GM23338 (cell line): ENCODE measurements around the gene CTNNA2. TPM values are rescaled to one million over a fixed set of nuclear protein-coding genes. Genes with fewer than 3 reads are reported as not detected.

Experiments
- ATAC-seq: fragments of 200-7000 bp; cut with Tn5 transposase; 3 replicates; pipeline ENCODE4 v1.9.1; 2020
- DNase-seq: peaks from one replicate; pipeline ENCODE4 v3.0.0-alpha.2; 2015; ENCODE audit warnings: low spot score
- H2AFZ ChIP-seq: fragments of 200-600 bp; sonication (generic); 2 replicates; pipeline ENCODE4 v1.8.0; 2016; ENCODE audit warnings: antibody characterized with exemption, mild to moderate bottlenecking, moderate library complexity
- H3F3A ChIP-seq: fragments of 200-600 bp; sonication (generic); replicated peaks from 2 replicates; pipeline ENCODE4 v1.8.0; 2017; ENCODE audit warnings: antibody characterized with exemption, mixed run types, low read depth
- H3K27ac ChIP-seq: fragments of 200-600 bp; sonication (generic); 2 replicates; pipeline ENCODE4 v1.6.1; 2016; ENCODE audit warnings: low read depth
- H3K27me3 ChIP-seq: fragments of 200-600 bp; sonication (generic); 2 replicates; pipeline ENCODE4 v1.8.0; 2016; ENCODE audit warnings: mild to moderate bottlenecking, mixed run types, moderate library complexity; ENCODE audit not compliant: insufficient read depth
- H3K36me3 ChIP-seq: fragments of 200-600 bp; sonication (generic); 2 replicates; pipeline ENCODE4 v1.8.0; 2016; ENCODE audit warnings: mild to moderate bottlenecking; ENCODE audit not compliant: insufficient read depth
- H3K4me1 ChIP-seq: fragments of 200-600 bp; sonication (generic); 2 replicates; pipeline ENCODE4 v1.8.0; 2016; ENCODE audit warnings: mild to moderate bottlenecking, moderate library complexity; ENCODE audit not compliant: insufficient read depth
- H3K4me2 ChIP-seq: fragments of 200-600 bp; sonication (generic); 2 replicates; pipeline ENCODE4 v1.7.1; 2017; ENCODE audit warnings: mixed run types
- H3K4me3 ChIP-seq: fragments of 200-600 bp; sonication (generic); 2 replicates; pipeline ENCODE4 v1.6.1; 2016; ENCODE audit warnings: mixed run types
- H3K79me2 ChIP-seq: fragments of 200-600 bp; sonication (generic); replicated peaks from 2 replicates; pipeline ENCODE4 v1.8.0; 2017; ENCODE audit warnings: mild to moderate bottlenecking; ENCODE audit not compliant: insufficient read depth
- H3K9me2 ChIP-seq: fragments of 200-600 bp; sonication (generic); 2 replicates; pipeline ENCODE4 v1.8.0; 2017; ENCODE audit not compliant: insufficient read depth
- H4K20me1 ChIP-seq: fragments of 200-600 bp; sonication (generic); replicated peaks from 2 replicates; pipeline ENCODE4 v1.8.0; 2017; ENCODE audit warnings: mild to moderate bottlenecking; ENCODE audit not compliant: insufficient read depth
- H3K27ac Mint-ChIP-seq: 2 replicates; pipeline ENCODE4 v1.8.0; 2020; ENCODE audit warnings: inconsistent platforms, mild to moderate bottlenecking, moderate library complexity, mixed read lengths
- H3K27me3 Mint-ChIP-seq: 3 replicates; pipeline ENCODE4 v1.8.0; 2022; ENCODE audit warnings: low read depth, mild to moderate bottlenecking, moderate library complexity, mixed read lengths, inconsistent platforms; ENCODE audit not compliant: insufficient read depth, poor library complexity
- H3K36me3 Mint-ChIP-seq: 3 replicates; pipeline ENCODE4 v1.8.0; 2021; ENCODE audit warnings: low read depth, mild to moderate bottlenecking, inconsistent platforms, moderate library complexity, mixed read lengths
- H3K4me1 Mint-ChIP-seq: 3 replicates; pipeline ENCODE4 v1.8.0; 2020; ENCODE audit warnings: mild to moderate bottlenecking, inconsistent platforms, mixed read lengths
- H3K4me3 Mint-ChIP-seq: 3 replicates; pipeline ENCODE4 v1.8.0; 2021; ENCODE audit warnings: moderate library complexity, mild to moderate bottlenecking, inconsistent platforms, mixed read lengths
- H3K9me3 Mint-ChIP-seq: 3 replicates; pipeline ENCODE4 v1.8.0; 2020; ENCODE audit warnings: moderate library complexity, mild to moderate bottlenecking, inconsistent platforms, mixed read lengths
- CREB1 ChIP-seq: fragments of 250-450 bp; sonication (Bioruptor Pico); IDR thresholded peaks from 2 replicates; pipeline ENCODE4 v1.5.0; 2020; ENCODE audit warnings: low read depth, mild to moderate bottlenecking, moderate library complexity
- EZH2 ChIP-seq: fragments of 200-600 bp; sonication (generic); IDR thresholded peaks from one replicate; pipeline ENCODE4 v1.8.0; 2017; ENCODE audit warnings: antibody characterized with exemption, mild to moderate bottlenecking, low read depth; ENCODE audit not compliant: unreplicated experiment
- EZH2phosphoT487 ChIP-seq: fragments of 200-600 bp; sonication (generic); IDR thresholded peaks from one replicate; pipeline ENCODE4 v1.8.1; 2018; ENCODE audit warnings: antibody characterized with exemption; ENCODE audit not compliant: unreplicated experiment
- JUNB ChIP-seq: IDR thresholded peaks from one replicate; pipeline ENCODE4 v1.6.1; 2016; ENCODE audit warnings: antibody characterized with exemption; ENCODE audit not compliant: unreplicated experiment
- NANOG ChIP-seq: IDR thresholded peaks from 2 replicates; pipeline ENCODE4 v1.6.1; 2016; ENCODE audit warnings: antibody characterized with exemption, borderline replicate concordance
- POLR2AphosphoS5 ChIP-seq: IDR thresholded peaks from 2 replicates; pipeline ENCODE4 v1.6.1; 2016; ENCODE audit warnings: antibody characterized with exemption, low read depth
- STAT1 ChIP-seq: IDR thresholded peaks from one replicate; pipeline ENCODE4 v1.6.1; 2016; ENCODE audit warnings: antibody characterized with exemption; ENCODE audit not compliant: unreplicated experiment
- ZNF331 ChIP-seq: fragments of 250-450 bp; sonication (Bioruptor Pico); IDR thresholded peaks from 2 replicates; pipeline ENCODE4 v1.5.0; 2020; ENCODE audit warnings: low read depth, mild to moderate bottlenecking, moderate library complexity
- polyA plus RNA-seq: library from polyadenylated mRNA; unstranded; fragments of >200 nt; fragmentation: Nextera tagmentation; extraction: Ambion mirVana; gene quantifications from 2 replicates; pipeline ENCODE4 v1.2.1, GENCODE V29; 2016
- total RNA-seq: library from RNA; depleted of rRNA; stranded (reverse); fragments of >200 nt; shearing (Covaris generic); gene quantifications from 2 replicates; pipeline ENCODE4 v1.2.3, GENCODE V29; 2014
- TF ChIP-seq, protein P1 (sequence below), 2 experiments: fragments of 200-600 bp in 1 of 2; sonication (generic) in 1 of 2; conservative IDR thresholded peaks; 2 replicates each; pipeline versions ENCODE4 v1.5.1 to v1.6.1; 2016 to 2017; ENCODE audit warnings: antibody characterized with exemption in 2 of 2, low read depth in 2 of 2, mild to moderate bottlenecking in 2 of 2, moderate library complexity in 1 of 2
- TF ChIP-seq, protein P2 (sequence below): IDR thresholded peaks from 2 replicates; pipeline ENCODE4 v1.6.1; 2016; ENCODE audit warnings: antibody characterized with exemption
- TF ChIP-seq, protein P3 (sequence below): IDR thresholded peaks from one replicate; pipeline ENCODE4 v1.6.1; 2018; ENCODE audit warnings: antibody characterized with exemption; ENCODE audit not compliant: unreplicated experiment

CTNNA2 gene
- total and polyA plus RNA-seq, 2 experiments from 2014 or later, result 6.4 to 15.6 TPM

GRCh38 chr2:80012061-80012460 is 499.2 kb downstream of the CTNNA2 start (continued):
- TF ChIP-seq, protein P1, sequence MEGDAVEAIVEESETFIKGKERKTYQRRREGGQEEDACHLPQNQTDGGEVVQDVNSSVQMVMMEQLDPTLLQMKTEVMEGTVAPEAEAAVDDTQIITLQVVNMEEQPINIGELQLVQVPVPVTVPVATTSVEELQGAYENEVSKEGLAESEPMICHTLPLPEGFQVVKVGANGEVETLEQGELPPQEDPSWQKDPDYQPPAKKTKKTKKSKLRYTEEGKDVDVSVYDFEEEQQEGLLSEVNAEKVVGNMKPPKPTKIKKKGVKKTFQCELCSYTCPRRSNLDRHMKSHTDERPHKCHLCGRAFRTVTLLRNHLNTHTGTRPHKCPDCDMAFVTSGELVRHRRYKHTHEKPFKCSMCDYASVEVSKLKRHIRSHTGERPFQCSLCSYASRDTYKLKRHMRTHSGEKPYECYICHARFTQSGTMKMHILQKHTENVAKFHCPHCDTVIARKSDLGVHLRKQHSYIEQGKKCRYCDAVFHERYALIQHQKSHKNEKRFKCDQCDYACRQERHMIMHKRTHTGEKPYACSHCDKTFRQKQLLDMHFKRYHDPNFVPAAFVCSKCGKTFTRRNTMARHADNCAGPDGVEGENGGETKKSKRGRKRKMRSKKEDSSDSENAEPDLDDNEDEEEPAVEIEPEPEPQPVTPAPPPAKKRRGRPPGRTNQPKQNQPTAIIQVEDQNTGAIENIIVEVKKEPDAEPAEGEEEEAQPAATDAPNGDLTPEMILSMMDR (conservative IDR thresholded peaks at IDR 0.05; ENCODE audit: low read depth in 2 of 2), result no peak
- TF ChIP-seq NANOG, result no peak

GRCh38 chr2:80014637-80015036 is 501.8 kb downstream of the CTNNA2 start:
- H3K36me3 Mint-ChIP-seq, result no peaks in the 10 kb centered on the region
- Histone ChIP-seq H3K4me3 (no peak overlapping the region), H3F3A (no peaks in the 10 kb centered on the region), H3K27me3 (no peaks in the 10 kb centered on the region), H3K4me2 (no peak overlapping the region), H3K79me2 (no peaks in the 10 kb centered on the region), H2AFZ (no peak overlapping the region), H4K20me1 (no peaks in the 10 kb centered on the region), H3K4me1 (peaks cover 1% of the 10 kb centered on the region; the same call in 1 of the 2 replicates), H3K36me3 (no peaks in the 10 kb centered on the region), H3K27ac (no peak overlapping the region), H3K9me2 (peaks cover 4% of the 10 kb centered on the region; the same call in 1 of the 2 replicates)
- DNase-seq, result no peak
- no peak overlapping the region for H3K27ac Mint-ChIP-seq
- no peak for TF ChIP-seq STAT1
- no peak for TF ChIP-seq NANOG
- TF ChIP-seq, protein P2, sequence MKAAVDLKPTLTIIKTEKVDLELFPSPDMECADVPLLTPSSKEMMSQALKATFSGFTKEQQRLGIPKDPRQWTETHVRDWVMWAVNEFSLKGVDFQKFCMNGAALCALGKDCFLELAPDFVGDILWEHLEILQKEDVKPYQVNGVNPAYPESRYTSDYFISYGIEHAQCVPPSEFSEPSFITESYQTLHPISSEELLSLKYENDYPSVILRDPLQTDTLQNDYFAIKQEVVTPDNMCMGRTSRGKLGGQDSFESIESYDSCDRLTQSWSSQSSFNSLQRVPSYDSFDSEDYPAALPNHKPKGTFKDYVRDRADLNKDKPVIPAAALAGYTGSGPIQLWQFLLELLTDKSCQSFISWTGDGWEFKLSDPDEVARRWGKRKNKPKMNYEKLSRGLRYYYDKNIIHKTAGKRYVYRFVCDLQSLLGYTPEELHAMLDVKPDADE, result no peak
- TF ChIP-seq EZH2phosphoT487, result no peak
- TF ChIP-seq POLR2AphosphoS5, result no peak
- TF ChIP-seq JUNB, result no peak
- TF ChIP-seq CREB1 (CRISPR knock-in tag), result no peak
- no peak for TF ChIP-seq ZNF331 (CRISPR knock-in tag)
- TF ChIP-seq EZH2, result no peak
- peaks cover 4% of the 10 kb centered on the region for H3K4me1 Mint-ChIP-seq
- H3K4me3 Mint-ChIP-seq, result no peak overlapping the region
- H3K27me3 Mint-ChIP-seq, result peaks cover 1% of the 10 kb centered on the region
- no peak for ATAC-seq
- H3K9me3 Mint-ChIP-seq, result no peaks in the 10 kb centered on the region

GRCh38 chr2:80016171-80016570 is 503.3 kb downstream of the CTNNA2 start:
- no peaks in the 10 kb centered on the region for H3K27me3 Mint-ChIP-seq
- no peaks in the 10 kb centered on the region for H3K9me3 Mint-ChIP-seq
- no peak overlapping the region for H2AFZ ChIP-seq
- peaks cover 4% of the 10 kb centered on the region; the same call in 1 of the 2 replicates for H3K9me2 ChIP-seq
- H3K4me3 Mint-ChIP-seq, result no peak overlapping the region
- no peaks in the 10 kb centered on the region for H4K20me1 ChIP-seq
- peaks cover 7% of the 10 kb centered on the region; the same call in 1 of the 2 replicates for H3K4me1 ChIP-seq
- H3F3A ChIP-seq, result no peaks in the 10 kb centered on the region
- no peak overlapping the region for H3K27ac ChIP-seq
- no peaks in the 10 kb centered on the region for H3K36me3 ChIP-seq
- no peaks in the 10 kb centered on the region for H3K27me3 ChIP-seq
- no peak overlapping the region for H3K4me3 ChIP-seq
- H3K4me1 Mint-ChIP-seq, result peaks cover 11% of the 10 kb centered on the region
- H3K79me2 ChIP-seq, result no peaks in the 10 kb centered on the region
- ATAC-seq (no peak), DNase-seq (no peak)
- no peak overlapping the region for H3K4me2 ChIP-seq
- no peaks in the 10 kb centered on the region for H3K36me3 Mint-ChIP-seq
- peak overlapping the region; percentile 77; the same call in 1 of the 2 replicates for H3K27ac Mint-ChIP-seq
- TF ChIP-seq, protein P3, sequence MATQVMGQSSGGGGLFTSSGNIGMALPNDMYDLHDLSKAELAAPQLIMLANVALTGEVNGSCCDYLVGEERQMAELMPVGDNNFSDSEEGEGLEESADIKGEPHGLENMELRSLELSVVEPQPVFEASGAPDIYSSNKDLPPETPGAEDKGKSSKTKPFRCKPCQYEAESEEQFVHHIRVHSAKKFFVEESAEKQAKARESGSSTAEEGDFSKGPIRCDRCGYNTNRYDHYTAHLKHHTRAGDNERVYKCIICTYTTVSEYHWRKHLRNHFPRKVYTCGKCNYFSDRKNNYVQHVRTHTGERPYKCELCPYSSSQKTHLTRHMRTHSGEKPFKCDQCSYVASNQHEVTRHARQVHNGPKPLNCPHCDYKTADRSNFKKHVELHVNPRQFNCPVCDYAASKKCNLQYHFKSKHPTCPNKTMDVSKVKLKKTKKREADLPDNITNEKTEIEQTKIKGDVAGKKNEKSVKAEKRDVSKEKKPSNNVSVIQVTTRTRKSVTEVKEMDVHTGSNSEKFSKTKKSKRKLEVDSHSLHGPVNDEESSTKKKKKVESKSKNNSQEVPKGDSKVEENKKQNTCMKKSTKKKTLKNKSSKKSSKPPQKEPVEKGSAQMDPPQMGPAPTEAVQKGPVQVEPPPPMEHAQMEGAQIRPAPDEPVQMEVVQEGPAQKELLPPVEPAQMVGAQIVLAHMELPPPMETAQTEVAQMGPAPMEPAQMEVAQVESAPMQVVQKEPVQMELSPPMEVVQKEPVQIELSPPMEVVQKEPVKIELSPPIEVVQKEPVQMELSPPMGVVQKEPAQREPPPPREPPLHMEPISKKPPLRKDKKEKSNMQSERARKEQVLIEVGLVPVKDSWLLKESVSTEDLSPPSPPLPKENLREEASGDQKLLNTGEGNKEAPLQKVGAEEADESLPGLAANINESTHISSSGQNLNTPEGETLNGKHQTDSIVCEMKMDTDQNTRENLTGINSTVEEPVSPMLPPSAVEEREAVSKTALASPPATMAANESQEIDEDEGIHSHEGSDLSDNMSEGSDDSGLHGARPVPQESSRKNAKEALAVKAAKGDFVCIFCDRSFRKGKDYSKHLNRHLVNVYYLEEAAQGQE, result no peak
